Duodenal mucosa (tissue), 2 donors: ENCODE data around the gene LUC7L.
"Not testable (repeated sequence)": the region's sequence is repeated elsewhere in the genome, so short reads cannot be mapped to it uniquely, and the experiment has no call there.

Source experiments
- H3K27ac ChIP-seq: one replicate; pipeline ENCODE4 v1.7.0; 2013; ENCODE audit warnings: low read depth, low read length
- H3K27me3 ChIP-seq, 2 donors: one replicate each; pipeline ENCODE4 v1.7.0; 2013; ENCODE audit warnings: low read length in 2 of 2, control low read depth in 1 of 2; ENCODE audit not compliant: insufficient read depth in 2 of 2, control insufficient read depth in 1 of 2
- H3K36me3 ChIP-seq, 2 donors: one replicate each; pipeline ENCODE4 v1.7.0; 2013; ENCODE audit warnings: low read length in 2 of 2, control low read depth in 1 of 2; ENCODE audit not compliant: insufficient read depth in 2 of 2, control insufficient read depth in 1 of 2
- H3K4me1 ChIP-seq, 2 donors: one replicate each; pipeline ENCODE4 v1.7.0; 2013; ENCODE audit warnings: low read length in 2 of 2, control low read depth in 1 of 2; ENCODE audit not compliant: insufficient read depth in 2 of 2, control insufficient read depth in 1 of 2
- H3K4me3 ChIP-seq, 2 donors: one replicate each; pipeline ENCODE4 v1.7.0; 2013; ENCODE audit warnings: low read length in 2 of 2, low read depth in 1 of 2
- H3K9ac ChIP-seq, 2 donors: one replicate each; pipeline ENCODE4 v1.7.0; 2013; ENCODE audit warnings: low read length in 2 of 2, low read depth in 1 of 2
- H3K9me3 ChIP-seq, 2 donors: one replicate each; pipeline ENCODE4 v1.7.0; 2013; ENCODE audit warnings: low read length in 2 of 2, control low read depth in 1 of 2; ENCODE audit not compliant: control insufficient read depth in 1 of 2

The LUC7L gene

GRCh38 chr16:175011-175949 is 54.0 kb downstream of the LUC7L start:
- H3K4me3 ChIP-seq: no peak overlapping the region
- no peak overlapping the region for H3K9ac ChIP-seq
- H3K27me3 ChIP-seq: peaks cover 36 to 41% of the 10 kb centered on the region in 2 donors
- H3K9me3 ChIP-seq: no peaks in the 10 kb centered on the region
- H3K36me3 ChIP-seq: no peaks in the 10 kb centered on the region
- no peaks in the 10 kb centered on the region for H3K4me1 ChIP-seq
- H3K27ac ChIP-seq: no peak overlapping the region

GRCh38 chr16:173928-174769 is 55.1 kb downstream of the LUC7L start:
- not testable (repeated sequence) for H3K9me3 ChIP-seq, H3K4me3 ChIP-seq, H3K27ac ChIP-seq, H3K4me1 ChIP-seq, H3K9ac ChIP-seq, H3K36me3 ChIP-seq
- peaks cover 31 to 34% of the 10 kb centered on the region in 2 donors for H3K27me3 ChIP-seq

GRCh38 chr16:173211-173854 is 55.9 kb downstream of the LUC7L start:
- not testable (repeated sequence) for H3K27ac ChIP-seq, H3K4me3 ChIP-seq, H3K36me3 ChIP-seq, H3K9ac ChIP-seq, H3K4me1 ChIP-seq, H3K9me3 ChIP-seq
- peaks cover 36 to 38% of the 10 kb centered on the region in 2 donors for H3K27me3 ChIP-seq

GRCh38 chr16:172374-172941 is 56.8 kb downstream of the LUC7L start, which contains the start of gene HBA2:
TSS of gene HBA2 (plus strand) at chr16:172876. CDS start at chr16:172913, 37 bp downstream.
- not testable (repeated sequence) for H3K9me3 ChIP-seq, H3K9ac ChIP-seq, H3K4me1 ChIP-seq, H3K27ac ChIP-seq, H3K4me3 ChIP-seq, H3K36me3 ChIP-seq
- H3K27me3 ChIP-seq: peaks cover 32 to 38% of the 10 kb centered on the region in 2 donors

GRCh38 chr16:170788-171187 is 58.5 kb downstream of the LUC7L start:
- peaks cover 5% of the 10 kb centered on the region in 2 donors for H3K4me1 ChIP-seq
- no peak overlapping the region for H3K9ac ChIP-seq
- H3K27me3 ChIP-seq: peaks cover 46 to 49% of the 10 kb centered on the region in 2 donors
- no peaks in the 10 kb centered on the region for H3K36me3 ChIP-seq
- no peaks in the 10 kb centered on the region for H3K9me3 ChIP-seq
- no peak overlapping the region for H3K27ac ChIP-seq
- H3K4me3 ChIP-seq: no peak overlapping the region

GRCh38 chr16:170088-170507 is 59.2 kb downstream of the LUC7L start:
- not testable (repeated sequence) for H3K36me3 ChIP-seq, H3K4me3 ChIP-seq, H3K9ac ChIP-seq, H3K9me3 ChIP-seq, H3K27ac ChIP-seq
- H3K27me3 ChIP-seq: peaks cover 46 to 50% of the 10 kb centered on the region in 2 donors
- H3K4me1 ChIP-seq: peaks cover 5 to 11% of the 10 kb centered on the region in 2 donors

- Histone ChIP-seq H3K36me3 (no peaks in the 10 kb centered on the region), H3K9ac (no peak overlapping the region), H3K4me3 (no peak overlapping the region), H3K4me1 (peaks cover 5 to 13% of the 10 kb centered on the region in 2 donors), H3K27ac (no peak overlapping the region), H3K9me3 (no peaks in the 10 kb centered on the region), H3K27me3 (peaks cover 45 to 48% of the 10 kb centered on the region in 2 donors)
These were observed 60.2 kb downstream of the LUC7L start for GRCh38 chr16:169014-169413.

- Histone ChIP-seq H3K27ac (no peak overlapping the region), H3K9me3 (no peaks in the 10 kb centered on the region), H3K36me3 (no peaks in the 10 kb centered on the region), H3K9ac (no peak overlapping the region), H3K4me1 (peaks cover 5 to 13% of the 10 kb centered on the region in 2 donors), H3K4me3 (no peak overlapping the region), H3K27me3 (peaks cover 42 to 48% of the 10 kb centered on the region in 2 donors)
These were observed 60.8 kb downstream of the LUC7L start for GRCh38 chr16:168424-168823.

- peaks cover 41 to 48% of the 10 kb centered on the region in 2 donors for H3K27me3 ChIP-seq
- no peaks in the 10 kb centered on the region for H3K36me3 ChIP-seq
- H3K9ac ChIP-seq: no peak overlapping the region
These were observed 62.0 kb downstream of the LUC7L start for GRCh38 chr16:167122-167690.

More at GRCh38 chr16:167122-167690, 62.0 kb downstream of the LUC7L start:
- peaks cover 5 to 13% of the 10 kb centered on the region in 2 donors for H3K4me1 ChIP-seq
- no peaks in the 10 kb centered on the region for H3K9me3 ChIP-seq
- H3K4me3 ChIP-seq: no peak overlapping the region
- no peak overlapping the region for H3K27ac ChIP-seq
